ENCODE data around the gene RALGPS1. TPM values are rescaled to one million over a fixed set of nuclear protein-coding genes. Genes with fewer than 3 reads are reported as not detected.
A peak's percentile ranks its signal among the peaks of the same experiment; 100 is the strongest.

RALGPS1 gene
- polyA plus RNA-seq, 2 of the 4 experiments (the other 2 are of a cell fraction): 5.0 to 7.9 TPM

GRCh38 chr9:127225801-127226625 lies 311.4 kb downstream of the RALGPS1 start:
- CTCF ChIA-PET: interaction anchor here (1.1 to 3.2 kb wide), 6 partner anchors 10 to 171 kb away, joined by 3 to 11 read pairs (median 4); partner anchors contain the start of gene SLC2A8
- peak in 1 of 2 experiments; percentile 11; a peak in 3 of 6 replicates for ATAC-seq
- peak overlapping the region; percentile 78 to 91; a peak in 5 of 6 replicates for H3K27ac ChIP-seq

GRCh38 chr9:127229691-127230417 lies 315.3 kb downstream of the RALGPS1 start:
- DNase-seq (ENCODE audit: low read depth in 1 of 2, low spot score in 1 of 2) (no peak), FAIRE-seq (no peak), ATAC-seq (no peak)
- POLR2A ChIA-PET: no interaction called here
- TF ChIP-seq CEBPB (IDR thresholded peaks at IDR 0.05): peak in 1 of 2 experiments; percentile 68; a peak in 2 of 4 replicates
- no peak for TF ChIP-seq HMGXB4 (CRISPR knock-in tag; IDR thresholded peaks at IDR 0.05; ENCODE audit: borderline replicate concordance)
- WGBS (ENCODE audit: missing lambda C conversion rate): 90% methylated on average over 4 of the region's 4 CpGs
- CTCF ChIA-PET: interaction anchor here (0.9 to 4.6 kb wide), 7 partner anchors 15 to 264 kb away, joined by 3 to 22 read pairs (median 3); partner anchors contain the start of gene SLC2A8
- H3K4me2 ChIP-seq: no peak overlapping the region
- peaks cover 8% of the 10 kb centered on the region; the same call in 2 of the 3 replicates for H3K4me1 ChIP-seq
- H3K27ac ChIP-seq: no peak overlapping the region
- H3K9me3 ChIP-seq: no peaks in the 10 kb centered on the region
- no peak overlapping the region for H3K4me3 ChIP-seq

More at GRCh38 chr9:127225801-127226625, 311.4 kb downstream of the RALGPS1 start:
- no peak for TF ChIP-seq JUN (IDR thresholded peaks at IDR 0.05)
- TF ChIP-seq NPAS2 (CRISPR knock-in tag; IDR thresholded peaks at IDR 0.05; ENCODE audit: borderline replicate concordance): no peak
- TF ChIP-seq SREBF2 (IDR thresholded peaks at IDR 0.05): no peak
- no peak for TF ChIP-seq CHD4 (IDR thresholded peaks at IDR 0.05; ENCODE audit: borderline replicate concordance)
- TF ChIP-seq ZFP36 (IDR thresholded peaks at IDR 0.05; ENCODE audit: borderline replicate concordance, partially characterized antibody): no peak
- no peak for TF ChIP-seq POLR2A (IDR thresholded peaks at IDR 0.05; ENCODE audit: low read length)
- TF ChIP-seq POLR2AphosphoS2 (conservative IDR thresholded peaks at IDR 0.05; ENCODE audit: low read length): no peak
- TF ChIP-seq BCL3 (IDR thresholded peaks at IDR 0.05): no peak
- no peak for TF ChIP-seq FOSB (CRISPR knock-in tag; IDR thresholded peaks at IDR 0.05)
- no peak for TF ChIP-seq HDAC2 (IDR thresholded peaks at IDR 0.05)
- no peak for TF ChIP-seq KDM1A (IDR thresholded peaks at IDR 0.05; ENCODE audit: low read depth)
- no peak for TF ChIP-seq MAX (IDR thresholded peaks at IDR 0.05)
- TF ChIP-seq EP300 (IDR thresholded peaks at IDR 0.05): no peak
- TF ChIP-seq ZC3H11A (IDR thresholded peaks at IDR 0.05): no peak
- no peak for TF ChIP-seq GATA3 (IDR thresholded peaks at IDR 0.05; ENCODE audit: borderline replicate concordance)
- TF ChIP-seq EHF (CRISPR knock-in tag; IDR thresholded peaks at IDR 0.05): no peak
- TF ChIP-seq ZNF302 (CRISPR knock-in tag; IDR thresholded peaks at IDR 0.05): no peak
- Histone ChIP-seq H3K4me2 (peak overlapping the region; percentile 85), H3K4me1 (peaks cover 12% of the 10 kb centered on the region; the same call in 2 of the 3 replicates), H3K4me3 (peak overlapping the region; percentile 93), H3K9me3 (no peaks in the 10 kb centered on the region)
- POLR2A ChIA-PET: interaction anchor here (0.5 to 3.6 kb wide), 5 partner anchors 19 to 225 kb away, joined by 3 to 23 read pairs (median 7); partner anchors contain the start of genes LRSAM1, RPL12 and SLC2A8
- 54% methylated on average over 25 of the region's 42 CpGs for WGBS (ENCODE audit: missing lambda C conversion rate)
- no peak for FAIRE-seq
- DNase-seq (ENCODE audit: low read depth in 1 of 2, low spot score in 1 of 2): no peak

All from A549 (cell line).